EL (cell line): Measurements from ENCODE around the gene AFDN.

ENCODE experiments used
- DNase-seq: peaks from one replicate; pipeline ENCODE4 v3.0.0-alpha.2; 2016

The AFDN gene

GRCh38 chr6:167845856-167846255 lies 19.1 kb downstream of the AFDN start:
- DNase-seq, result no peak

GRCh38 chr6:167846997-167847606 lies 20.4 kb downstream of the AFDN start:
- no peak for DNase-seq

- DNase-seq, result no peak
Observed at GRCh38 chr6:167847936-167848335, 21.2 kb downstream of the AFDN start.

GRCh38 chr6:167848783-167849182 lies 22.1 kb downstream of the AFDN start:
- no peak for DNase-seq

GRCh38 chr6:167849846-167850459 lies 23.2 kb downstream of the AFDN start:
- DNase-seq, result peak; percentile 56

- no peak for DNase-seq
Observed at GRCh38 chr6:167850782-167851181, 24.1 kb downstream of the AFDN start.

GRCh38 chr6:167851370-167851952 lies 24.8 kb downstream of the AFDN start:
- no peak for DNase-seq

- DNase-seq, result peak; percentile 90
Observed at GRCh38 chr6:167855825-167856425, 29.2 kb downstream of the AFDN start.

- no peak for DNase-seq
Observed at GRCh38 chr6:167856474-167856873, 29.8 kb downstream of the AFDN start.

GRCh38 chr6:167856999-167857660 lies 30.4 kb downstream of the AFDN start:
- peak; percentile 46 for DNase-seq

- DNase-seq, result peak; percentile 36
Observed at GRCh38 chr6:167858086-167858591, 31.4 kb downstream of the AFDN start.

- no peak for DNase-seq
Observed at GRCh38 chr6:167858842-167859664, 32.3 kb downstream of the AFDN start.

- DNase-seq, result no peak
Observed at GRCh38 chr6:167860550-167861226, 34.0 kb downstream of the AFDN start.

- DNase-seq, result no peak
Observed at GRCh38 chr6:167861424-167861823, 34.7 kb downstream of the AFDN start.

- no peak for DNase-seq
Observed at GRCh38 chr6:167863897-167864296, 37.2 kb downstream of the AFDN start.

GRCh38 chr6:167866642-167867041 lies 39.9 kb downstream of the AFDN start:
- DNase-seq, result no peak

GRCh38 chr6:167870321-167870720 lies 43.6 kb downstream of the AFDN start:
- DNase-seq, result no peak

GRCh38 chr6:167872538-167873210 lies 46.0 kb downstream of the AFDN start:
- DNase-seq, result no peak

GRCh38 chr6:167877994-167878779 lies 51.5 kb downstream of the AFDN start:
- no peak for DNase-seq

GRCh38 chr6:167879612-167880011 lies 52.9 kb downstream of the AFDN start:
- DNase-seq, result no peak
